HEK293 (cell line): ENCODE measurements around the gene OXCT2.

Experiments used
- CTCF ChIA-PET: fragments of 350-600 bp; formaldehyde crosslinking; extraction: SDS; loops from one replicate; lab custom pipeline; 2021; ENCODE audit warnings: antibody characterized with exemption; lab: Yijun Ruan, JAX
- POLR2A ChIA-PET: fragments of 300-600 bp; formaldehyde crosslinking; extraction: SDS; loops from one replicate; lab custom pipeline; 2020; ENCODE audit warnings: antibody characterized with exemption, inconsistent platforms; lab: Yijun Ruan, JAX
- H3K27ac ChIP-seq: fragments of 200-500 bp; sonication (Bioruptor generic); 2 replicates; pipeline ENCODE4 v1.5.1; 2014; ENCODE audit warnings: low read depth, low read length, control low read depth, inconsistent platforms; ENCODE audit errors: extremely low read depth
- H3K36me3 ChIP-seq, 2 experiments: fragments of 200-500 bp in 1 of 2; sonication (Bioruptor generic) in 1 of 2; 1 replicate in 1 of 2; 2 replicates in 1 of 2; pipeline ENCODE4 v1.5.1; 2014 to 2017; ENCODE audit warnings: inconsistent platforms in 2 of 2, low read length in 2 of 2; ENCODE audit not compliant: control insufficient read depth in 2 of 2, insufficient read depth in 1 of 2
- H3K4me1 ChIP-seq: fragments of 200-500 bp; sonication (Bioruptor generic); 2 replicates; pipeline ENCODE4 v1.5.1; 2014; ENCODE audit warnings: mild to moderate bottlenecking, low read length, inconsistent platforms; ENCODE audit not compliant: control insufficient read depth, insufficient read depth
- H3K4me3 ChIP-seq: 2 replicates; pipeline ENCODE4 v1.5.1; 2011; ENCODE audit warnings: low read depth, mild to moderate bottlenecking, control low read depth, low read length, moderate library complexity
- H3K9me3 ChIP-seq: fragments of 200-500 bp; sonication (Bioruptor generic); 2 replicates; pipeline ENCODE4 v1.5.1; 2014; ENCODE audit warnings: low read depth, low read length, inconsistent platforms; ENCODE audit not compliant: control insufficient read depth, insufficient read depth
- YY1 ChIP-seq: fragments of 450-650 bp; formaldehyde crosslinking; IDR thresholded peaks from 2 replicates; pipeline ENCODE4 v1.5.1; 2018; ENCODE audit warnings: missing biosample characterization, missing genetic modification characterization
- ZFHX2 ChIP-seq: fragments of 450-650 bp; formaldehyde crosslinking; conservative IDR thresholded peaks from 2 replicates; pipeline ENCODE4 v1.5.1; 2016; ENCODE audit warnings: missing biosample characterization, missing genetic modification characterization
- ZNF248 ChIP-seq: fragments of 450-650 bp; formaldehyde crosslinking; IDR thresholded peaks from 2 replicates; pipeline ENCODE4 v1.5.1; 2017; ENCODE audit warnings: missing biosample characterization, missing genetic modification characterization
- ZNF335 ChIP-seq: fragments of 450-650 bp; formaldehyde crosslinking; conservative IDR thresholded peaks from 2 replicates; pipeline ENCODE4 v1.5.1; 2016; ENCODE audit warnings: missing biosample characterization, missing genetic modification characterization
- ZNF394 ChIP-seq: fragments of 450-650 bp; formaldehyde crosslinking; IDR thresholded peaks from 2 replicates; pipeline ENCODE4 v1.5.1; 2016; ENCODE audit warnings: missing biosample characterization, missing genetic modification characterization, mild to moderate bottlenecking, moderate library complexity, borderline replicate concordance
- ZNF596 ChIP-seq: fragments of 450-650 bp; IDR thresholded peaks from 2 replicates; pipeline ENCODE4 v1.5.0; 2018; ENCODE audit warnings: missing biosample characterization, mild to moderate bottlenecking, missing genetic modification characterization, moderate library complexity
- ZNF624 ChIP-seq: fragments of 450-650 bp; formaldehyde crosslinking; IDR thresholded peaks from 2 replicates; pipeline ENCODE4 v1.5.1; 2017; ENCODE audit warnings: missing biosample characterization, missing genetic modification characterization
- ZNF785 ChIP-seq: fragments of 450-650 bp; formaldehyde crosslinking; IDR thresholded peaks from 2 replicates; pipeline ENCODE4 v1.5.1; 2016; ENCODE audit warnings: missing biosample characterization, missing genetic modification characterization
- ZNF843 ChIP-seq: fragments of 450-650 bp; formaldehyde crosslinking; IDR thresholded peaks from 2 replicates; pipeline ENCODE4 v1.5.1; 2016; ENCODE audit warnings: missing biosample characterization, missing genetic modification characterization
- TF ChIP-seq, protein P1 (sequence below): fragments of 450-650 bp; formaldehyde crosslinking; conservative IDR thresholded peaks from 2 replicates; pipeline ENCODE4 v1.5.1; 2016; ENCODE audit warnings: low read depth, missing biosample characterization, missing genetic modification characterization
- TF ChIP-seq, protein P2 (sequence below): fragments of 450-650 bp; formaldehyde crosslinking; IDR thresholded peaks from 2 replicates; pipeline ENCODE4 v1.5.1; 2016; ENCODE audit warnings: missing biosample characterization, missing genetic modification characterization

Gene OXCT2

DNA sequence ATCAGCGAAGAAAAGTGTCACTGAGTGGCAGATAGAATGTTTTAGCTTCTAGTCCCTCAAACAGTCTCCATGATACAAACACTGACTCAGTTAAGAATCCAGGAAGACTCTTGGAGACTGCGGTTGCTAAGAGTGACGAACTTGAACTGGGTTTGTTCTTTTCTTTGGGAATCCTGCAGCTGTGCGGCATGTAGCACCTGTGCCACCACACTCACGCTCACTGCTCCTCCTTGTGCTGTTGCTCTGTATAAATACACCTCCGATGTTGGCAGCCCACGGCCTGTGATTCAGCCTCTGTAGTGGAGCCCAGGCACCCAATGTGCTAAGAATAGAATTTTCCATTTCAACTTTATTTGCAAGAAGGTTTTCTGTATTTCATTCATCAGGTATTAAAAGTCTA is 38.0 kb downstream of the OXCT2 start:
- ChIA-PET POLR2A (no interaction called here), CTCF (interaction anchor here (0.6 to 1.4 kb wide), 3 partner anchors 31 to 653 kb away, joined by 3 read pairs; no protein-coding TSS in a partner anchor)
- no peak overlapping the region for H3K27ac ChIP-seq
- H3K4me3 ChIP-seq: no peak overlapping the region
- no peaks in the 10 kb centered on the region for H3K9me3 ChIP-seq
- H3K36me3 ChIP-seq: no peaks in the 10 kb centered on the region
- TF ChIP-seq ZFHX2 (tag by site-specific recombination): 0 out of 2 replicates have a peak, but pooled peaks have one; percentile 17
- TF ChIP-seq, protein P1, sequence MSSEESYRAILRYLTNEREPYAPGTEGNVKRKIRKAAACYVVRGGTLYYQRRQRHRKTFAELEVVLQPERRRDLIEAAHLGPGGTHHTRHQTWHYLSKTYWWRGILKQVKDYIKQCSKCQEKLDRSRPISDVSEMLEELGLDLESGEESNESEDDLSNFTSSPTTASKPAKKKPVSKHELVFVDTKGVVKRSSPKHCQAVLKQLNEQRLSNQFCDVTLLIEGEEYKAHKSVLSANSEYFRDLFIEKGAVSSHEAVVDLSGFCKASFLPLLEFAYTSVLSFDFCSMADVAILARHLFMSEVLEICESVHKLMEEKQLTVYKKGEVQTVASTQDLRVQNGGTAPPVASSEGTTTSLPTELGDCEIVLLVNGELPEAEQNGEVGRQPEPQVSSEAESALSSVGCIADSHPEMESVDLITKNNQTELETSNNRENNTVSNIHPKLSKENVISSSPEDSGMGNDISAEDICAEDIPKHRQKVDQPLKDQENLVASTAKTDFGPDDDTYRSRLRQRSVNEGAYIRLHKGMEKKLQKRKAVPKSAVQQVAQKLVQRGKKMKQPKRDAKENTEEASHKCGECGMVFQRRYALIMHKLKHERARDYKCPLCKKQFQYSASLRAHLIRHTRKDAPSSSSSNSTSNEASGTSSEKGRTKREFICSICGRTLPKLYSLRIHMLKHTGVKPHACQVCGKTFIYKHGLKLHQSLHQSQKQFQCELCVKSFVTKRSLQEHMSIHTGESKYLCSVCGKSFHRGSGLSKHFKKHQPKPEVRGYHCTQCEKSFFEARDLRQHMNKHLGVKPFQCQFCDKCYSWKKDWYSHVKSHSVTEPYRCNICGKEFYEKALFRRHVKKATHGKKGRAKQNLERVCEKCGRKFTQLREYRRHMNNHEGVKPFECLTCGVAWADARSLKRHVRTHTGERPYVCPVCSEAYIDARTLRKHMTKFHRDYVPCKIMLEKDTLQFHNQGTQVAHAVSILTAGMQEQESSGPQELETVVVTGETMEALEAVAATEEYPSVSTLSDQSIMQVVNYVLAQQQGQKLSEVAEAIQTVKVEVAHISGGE (tag by site-specific recombination): no peak
- no peaks in the 10 kb centered on the region for H3K4me1 ChIP-seq

DNA sequence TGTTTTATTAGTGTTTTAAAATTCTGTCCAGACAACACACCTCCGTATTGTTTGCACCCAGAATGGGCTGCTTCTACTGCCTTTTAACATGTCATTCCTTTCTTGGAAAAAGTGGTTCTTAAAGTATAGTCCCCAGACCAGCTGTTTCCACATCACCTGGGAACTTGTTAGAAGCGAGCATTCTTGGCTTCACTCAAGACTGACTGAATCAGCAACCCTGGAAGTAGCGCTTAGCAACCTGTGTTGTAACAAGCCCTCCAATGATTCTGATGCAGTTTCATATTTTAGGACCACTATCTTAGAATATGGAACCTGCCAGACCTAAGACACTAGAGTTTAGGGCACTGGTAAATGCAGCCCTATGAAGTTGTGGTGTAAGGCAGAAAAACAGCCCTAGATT is 38.4 kb downstream of the OXCT2 start:
- no peak overlapping the region for H3K27ac ChIP-seq
- POLR2A ChIA-PET: no interaction called here
- H3K4me1 ChIP-seq: no peaks in the 10 kb centered on the region
- H3K9me3 ChIP-seq: no peaks in the 10 kb centered on the region
- TF ChIP-seq YY1 (tag by site-specific recombination): no peak
- TF ChIP-seq, all 188 proteins: peak for 0
- Histone ChIP-seq H3K4me3 (no peak overlapping the region), H3K36me3 (no peaks in the 10 kb centered on the region)
- CTCF ChIA-PET: interaction anchor here (0.6 to 0.7 kb wide), 2 partner anchors 307 to 652 kb away, joined by 3 read pairs; no protein-coding TSS in a partner anchor

- POLR2A ChIA-PET: interaction anchor here (1.2 kb wide), 1 partner anchor 9 kb away, joined by 6 read pairs; the partner anchor contains the start of gene PPIE
- Histone ChIP-seq H3K27ac (no peak overlapping the region), H3K9me3 (no peaks in the 10 kb centered on the region), H3K4me3 (no peak overlapping the region), H3K4me1 (no peaks in the 10 kb centered on the region), H3K36me3 (no peaks in the 10 kb centered on the region)
- CTCF ChIA-PET: interaction anchor here (0.7 to 1.0 kb wide), 2 partner anchors 10 to 67 kb away, joined by 5 read pairs; no protein-coding TSS in a partner anchor
- no peak for TF ChIP-seq ZNF785 (tag by site-specific recombination)
- no peak for TF ChIP-seq ZNF843
- no peak for TF ChIP-seq ZNF248
- no peak for TF ChIP-seq ZNF624 (tag by site-specific recombination)
- TF ChIP-seq, protein P2, sequence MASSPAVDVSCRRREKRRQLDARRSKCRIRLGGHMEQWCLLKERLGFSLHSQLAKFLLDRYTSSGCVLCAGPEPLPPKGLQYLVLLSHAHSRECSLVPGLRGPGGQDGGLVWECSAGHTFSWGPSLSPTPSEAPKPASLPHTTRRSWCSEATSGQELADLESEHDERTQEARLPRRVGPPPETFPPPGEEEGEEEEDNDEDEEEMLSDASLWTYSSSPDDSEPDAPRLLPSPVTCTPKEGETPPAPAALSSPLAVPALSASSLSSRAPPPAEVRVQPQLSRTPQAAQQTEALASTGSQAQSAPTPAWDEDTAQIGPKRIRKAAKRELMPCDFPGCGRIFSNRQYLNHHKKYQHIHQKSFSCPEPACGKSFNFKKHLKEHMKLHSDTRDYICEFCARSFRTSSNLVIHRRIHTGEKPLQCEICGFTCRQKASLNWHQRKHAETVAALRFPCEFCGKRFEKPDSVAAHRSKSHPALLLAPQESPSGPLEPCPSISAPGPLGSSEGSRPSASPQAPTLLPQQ (tag by site-specific recombination): no peak
- TF ChIP-seq ZNF596: no peak
These were observed 41.3 kb downstream of the OXCT2 start for GRCh38 chr1:39729842-39730241.

DNA sequence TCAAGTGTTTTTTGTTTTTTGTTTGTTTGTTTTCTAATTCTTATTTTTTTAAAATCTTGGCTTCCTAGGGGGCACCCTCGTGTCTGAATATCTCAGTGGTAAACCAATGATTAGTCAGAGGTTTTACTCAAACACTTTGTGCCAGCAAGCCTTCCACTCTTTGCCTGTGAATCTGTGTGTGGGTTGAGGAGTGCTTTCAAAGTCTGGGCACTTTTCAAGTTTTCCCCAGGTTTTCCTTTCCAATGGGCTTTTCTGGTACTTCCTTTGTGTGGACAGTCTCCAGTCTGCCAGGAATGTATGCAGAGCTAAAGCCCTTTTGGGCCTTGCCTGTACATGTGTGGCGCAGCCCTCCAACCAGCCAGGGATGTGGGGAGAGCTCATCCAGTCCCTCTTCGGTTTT is 42.1 kb downstream of the OXCT2 start:
- Histone ChIP-seq H3K27ac (no peak overlapping the region), H3K4me3 (no peak overlapping the region), H3K9me3 (no peaks in the 10 kb centered on the region), H3K4me1 (no peaks in the 10 kb centered on the region), H3K36me3 (no peaks in the 10 kb centered on the region)
- CTCF ChIA-PET: interaction anchor here (0.7 to 1.0 kb wide), 2 partner anchors 9 to 67 kb away, joined by 5 read pairs; no protein-coding TSS in a partner anchor
- POLR2A ChIA-PET: interaction anchor here (1.2 kb wide), 1 partner anchor 10 kb away, joined by 6 read pairs; the partner anchor contains the start of gene PPIE
- TF ChIP-seq ZNF394 (tag by site-specific recombination) (no peak), ZNF335 (0 out of 2 replicates have a peak, but pooled peaks have one; percentile 29)
